NCI-H146 (cell line): ENCODE data around the gene GTPBP1.

Source experiments
- DNase-seq: peaks from one replicate; lab custom pipeline; 2025; lab: John Stamatoyannopoulos, UW

The GTPBP1 gene

DNA sequence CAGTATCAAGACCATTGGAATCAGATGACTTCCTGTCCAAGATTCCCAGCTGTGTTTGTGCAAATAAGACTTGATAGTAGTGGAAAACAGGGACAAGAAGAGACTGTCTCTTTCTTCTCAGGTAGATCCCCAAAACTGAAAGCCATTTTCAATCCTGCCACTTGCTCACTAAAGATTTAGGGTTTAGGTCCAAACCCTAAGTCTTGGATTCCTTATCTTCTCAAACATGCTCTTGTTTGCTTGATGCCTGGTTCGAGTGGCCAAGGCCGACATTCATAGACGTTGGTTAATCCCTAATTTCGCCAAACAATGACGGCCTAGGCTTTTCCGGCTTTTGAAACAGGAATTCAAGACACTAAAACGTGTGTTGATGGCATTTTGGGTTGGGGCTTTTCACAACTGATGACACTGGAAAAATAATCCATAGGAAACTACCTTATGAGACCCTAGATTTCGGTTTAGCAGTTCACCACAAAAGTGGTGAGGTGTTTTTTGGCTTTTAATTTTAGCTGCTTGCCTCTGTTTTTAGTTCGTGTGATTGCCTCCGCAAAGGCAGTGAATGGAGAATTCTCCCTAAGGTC, 1.0 kb upstream of the GTPBP1 start:
- DNase-seq = peak; percentile 16

DNA sequence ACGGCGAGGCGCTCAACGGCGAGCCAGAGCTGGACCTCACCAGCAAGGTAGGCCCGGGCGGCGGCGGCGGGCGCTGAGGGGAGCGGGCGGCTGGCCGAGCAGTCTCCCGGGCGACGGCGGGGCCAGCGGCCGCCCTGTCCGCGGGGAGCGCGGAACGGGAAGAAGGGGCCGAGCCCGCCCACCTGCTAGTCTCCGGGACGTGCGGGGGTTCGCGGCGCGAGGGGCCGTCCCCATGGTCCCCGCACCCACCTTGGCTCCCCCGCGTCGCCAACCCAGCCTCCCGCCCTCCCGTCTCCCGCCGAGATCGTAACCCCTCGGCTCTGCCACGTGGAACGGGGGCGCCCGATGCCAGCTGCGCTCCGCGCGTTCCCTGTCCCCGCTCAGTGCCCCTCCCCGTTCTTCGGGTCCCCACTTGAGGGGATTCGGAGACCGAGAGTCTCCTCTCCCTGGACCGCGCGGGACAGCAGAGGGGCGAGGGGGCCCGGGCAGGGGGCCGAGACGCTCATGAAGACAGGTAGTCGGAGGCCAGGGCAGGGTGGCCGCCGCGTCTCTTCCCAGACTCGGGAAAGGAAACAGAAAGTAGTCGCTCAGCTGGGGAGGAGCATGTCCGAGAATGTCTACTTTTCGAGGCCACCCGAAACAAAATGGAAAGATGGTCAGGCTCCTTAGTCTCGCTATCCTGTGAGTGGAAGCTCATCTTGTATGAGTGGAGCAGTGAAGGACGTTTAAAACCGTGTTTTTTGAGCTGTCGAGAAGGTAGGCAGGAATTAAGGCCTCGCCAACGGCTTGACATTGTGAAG, 557 bp downstream of the GTPBP1 start:
- peak; percentile 48 for DNase-seq

DNA sequence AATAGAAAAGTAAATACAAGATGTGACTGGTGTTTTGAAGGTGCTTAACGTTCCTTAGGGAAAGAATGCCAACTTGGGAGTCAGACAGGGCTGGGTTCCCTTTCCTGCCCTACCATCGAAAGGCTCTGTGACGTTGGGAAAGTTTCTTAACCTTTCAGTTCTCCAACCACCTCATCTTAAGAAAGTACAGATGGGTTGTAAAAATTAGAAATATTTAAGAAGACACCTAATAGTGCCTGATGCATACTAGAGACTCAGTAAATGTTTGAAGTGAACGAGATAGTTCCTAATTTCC, 1.1 kb downstream of the GTPBP1 start:
- no peak for DNase-seq

DNA sequence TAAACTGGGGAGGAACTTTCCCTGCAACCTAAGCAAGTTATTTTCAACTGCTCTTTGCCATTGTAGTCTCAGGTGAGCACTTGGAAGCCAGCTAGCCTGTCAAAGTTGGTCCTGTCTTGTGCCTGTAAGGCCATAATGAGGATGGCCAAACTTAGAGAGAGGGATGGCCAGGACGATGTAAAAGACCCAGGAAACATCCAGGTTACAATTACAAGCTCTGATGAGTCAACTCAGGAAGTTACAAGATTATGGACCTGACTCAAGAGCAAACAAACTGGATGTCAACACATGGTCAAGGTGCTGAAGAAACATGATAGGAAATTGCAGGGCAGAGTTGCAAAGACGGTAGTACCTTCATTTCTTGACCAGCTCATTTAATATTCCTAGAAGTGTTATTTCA, 1.6 kb downstream of the GTPBP1 start:
- DNase-seq = no peak

DNA sequence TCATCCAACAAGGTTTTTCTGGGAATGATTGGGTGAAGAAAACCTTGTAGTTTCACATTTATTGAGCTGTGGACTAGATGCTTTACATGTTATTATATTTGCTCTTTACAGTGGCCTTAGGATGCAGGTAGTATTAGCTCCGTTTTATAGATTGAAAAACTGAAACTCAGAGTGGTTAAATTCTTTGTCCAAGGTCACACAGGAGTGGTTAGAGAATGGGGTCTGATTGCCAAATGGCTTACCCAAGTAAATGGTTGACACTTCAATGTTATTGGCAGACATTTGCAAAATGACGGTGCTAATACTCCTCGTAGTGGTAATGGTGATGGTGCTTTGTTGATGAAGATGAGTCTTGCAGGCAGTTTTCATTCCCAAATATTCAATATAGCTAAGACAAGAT, 2.2 kb downstream of the GTPBP1 start:
- no peak for DNase-seq

DNA sequence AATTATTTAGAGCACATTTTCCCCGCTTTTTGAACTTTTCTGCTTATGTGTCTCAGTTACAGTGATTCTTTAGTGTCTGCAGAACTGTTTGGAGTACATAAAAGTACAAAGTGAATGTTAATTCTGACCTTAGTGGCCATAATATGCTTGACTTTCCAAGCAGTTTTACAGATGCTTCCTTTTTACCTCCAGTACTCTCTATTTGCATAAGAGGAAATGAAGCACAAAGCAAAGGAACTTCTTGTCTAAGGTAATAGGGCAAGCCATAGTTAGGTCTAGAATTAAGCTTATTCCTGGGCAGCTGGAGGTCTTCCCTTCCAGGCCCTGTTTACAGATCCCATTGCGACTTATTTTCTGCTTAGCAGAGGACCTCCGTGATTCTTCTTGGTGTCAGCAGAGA, 3.6 kb downstream of the GTPBP1 start:
- no peak for DNase-seq

DNA sequence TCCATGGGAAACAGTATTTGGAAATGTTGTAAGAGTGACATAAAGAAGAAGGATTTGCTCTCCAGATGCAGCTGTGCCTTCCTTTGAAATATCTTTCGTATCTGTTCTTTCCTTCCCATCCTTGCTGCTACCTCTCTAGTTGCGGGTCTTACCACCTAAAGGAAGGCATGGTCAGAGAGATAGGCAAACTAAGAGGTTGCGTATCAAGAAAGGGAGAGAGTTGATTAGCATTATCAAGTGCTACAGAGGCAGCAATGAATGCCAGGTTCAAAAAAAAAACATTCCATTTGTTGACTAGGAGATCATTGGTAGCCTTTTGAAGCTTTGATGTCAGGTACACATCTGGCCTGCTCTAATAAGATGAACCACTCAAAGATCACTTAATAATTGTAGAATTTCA, 4.6 kb downstream of the GTPBP1 start:
- DNase-seq = no peak

DNA sequence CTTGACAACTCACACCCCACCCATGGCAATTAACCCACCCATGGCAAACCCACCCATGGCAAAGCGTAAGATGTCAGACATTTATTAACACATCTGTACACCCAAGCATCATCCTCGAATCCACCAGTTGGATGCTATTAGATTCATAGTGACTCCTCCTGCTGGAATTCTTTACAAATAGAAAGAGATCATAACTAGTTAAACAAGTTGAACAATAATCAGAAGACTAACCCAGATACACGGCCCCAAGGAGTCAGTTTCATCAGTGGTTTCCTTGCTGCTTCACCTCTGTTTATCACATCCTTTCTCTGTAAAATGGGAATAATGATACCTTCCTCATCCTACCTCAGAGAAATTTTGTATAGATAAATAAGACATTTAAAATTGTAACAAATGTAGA, 5.1 kb downstream of the GTPBP1 start:
- DNase-seq = no peak

DNA sequence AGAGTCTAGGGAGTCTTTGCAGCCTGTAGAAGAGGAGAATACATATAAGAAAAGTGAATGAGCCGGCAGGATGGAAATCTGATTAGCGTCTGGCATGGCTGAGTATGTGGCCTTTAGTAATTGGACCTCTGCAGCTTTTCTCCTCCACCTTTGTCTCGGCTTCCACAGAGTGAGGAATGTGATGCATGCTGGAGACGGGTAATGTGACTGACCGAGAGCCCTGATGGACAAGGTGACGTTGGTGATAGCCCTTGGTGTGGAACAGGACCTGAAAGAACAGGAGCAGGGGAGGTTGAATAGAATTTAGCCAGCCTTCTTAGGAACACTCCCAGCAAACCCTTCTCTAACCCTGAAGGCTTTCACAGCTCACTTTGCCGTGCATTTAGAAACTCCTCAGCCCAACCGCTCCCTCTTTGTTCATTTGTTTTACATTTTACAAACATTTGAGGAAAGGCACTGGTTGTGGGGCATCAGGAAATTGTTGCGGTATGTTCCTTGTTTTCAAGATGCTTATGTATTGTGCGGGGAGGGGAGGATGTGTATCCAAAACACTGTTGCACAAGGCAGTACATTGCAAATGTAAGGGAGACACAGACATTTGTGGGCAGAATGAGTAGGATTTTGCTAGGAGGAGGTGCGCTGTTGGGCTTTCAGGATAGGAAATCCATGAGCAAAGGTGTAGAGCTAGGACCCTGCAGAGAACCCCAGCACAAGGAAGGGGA, 6.9 kb downstream of the GTPBP1 start:
- DNase-seq = no peak

DNA sequence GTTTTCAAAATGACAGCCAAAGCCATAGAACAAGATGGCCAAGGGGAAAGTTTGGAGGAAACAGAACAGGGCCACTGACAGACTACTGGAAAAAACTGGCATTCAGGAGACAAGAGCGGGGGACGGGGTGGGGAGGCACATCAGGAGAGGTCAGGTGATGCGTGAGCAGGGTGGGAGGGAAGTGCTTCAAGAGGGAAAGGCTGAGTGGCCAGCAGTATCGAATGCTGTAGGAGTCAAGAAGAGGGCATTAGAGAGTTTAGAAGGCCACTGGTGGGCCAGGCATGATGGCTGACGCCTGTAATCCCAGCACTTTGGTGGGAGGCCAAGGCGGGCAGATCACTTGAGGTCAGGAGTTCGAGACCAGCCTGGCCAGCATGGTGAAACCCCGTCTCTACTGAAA, 8.2 kb downstream of the GTPBP1 start:
- DNase-seq = no peak

DNA sequence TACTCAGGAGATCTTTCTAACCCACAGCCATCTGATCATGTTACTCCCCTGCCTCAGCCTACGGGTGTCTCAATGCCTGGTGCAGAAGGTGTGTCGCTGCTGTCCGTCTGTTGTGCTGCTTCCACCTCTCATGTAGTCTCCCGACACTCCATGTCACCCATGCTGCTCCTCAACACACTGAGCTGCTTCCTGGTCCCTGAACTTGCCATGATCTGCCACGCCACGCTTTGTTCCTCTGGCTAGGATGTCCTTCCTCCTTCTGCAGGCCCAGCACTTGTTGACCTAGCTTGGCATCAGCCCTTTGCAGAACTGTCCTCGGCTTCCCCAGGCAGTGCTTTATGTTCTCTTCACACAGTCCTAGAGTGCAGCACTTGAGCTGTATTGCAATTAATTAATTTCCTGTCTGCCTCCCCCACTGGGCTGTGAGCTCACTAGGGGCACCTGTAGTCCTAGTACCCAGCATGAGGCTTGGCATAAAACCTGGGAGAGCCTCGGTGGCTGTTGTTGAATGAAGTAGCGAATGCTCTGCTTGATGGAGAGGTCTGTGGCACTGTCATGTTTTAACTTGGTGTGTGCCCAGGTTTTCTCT, 9.5 kb downstream of the GTPBP1 start:
- DNase-seq = no peak

DNA sequence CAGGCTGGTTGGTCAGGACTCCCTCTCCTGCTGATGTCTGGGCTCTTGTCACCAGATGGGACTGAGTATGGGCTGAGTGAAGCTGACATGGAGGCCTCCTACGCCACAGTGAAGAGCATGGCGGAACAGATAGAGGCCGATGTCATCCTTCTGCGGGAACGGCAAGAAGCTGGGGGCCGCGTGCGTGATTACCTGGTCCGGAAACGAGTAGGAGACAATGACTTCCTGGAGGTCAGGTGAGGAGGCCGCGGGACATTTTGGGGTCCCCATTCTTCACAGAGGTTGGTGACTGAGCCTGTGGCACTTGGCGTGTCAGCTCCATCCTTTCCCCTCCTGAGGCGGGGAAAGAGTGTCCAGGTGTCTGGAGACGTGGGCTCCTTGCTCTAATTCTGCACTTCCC, 10.1 kb downstream of the GTPBP1 start:
- no peak for DNase-seq

DNA sequence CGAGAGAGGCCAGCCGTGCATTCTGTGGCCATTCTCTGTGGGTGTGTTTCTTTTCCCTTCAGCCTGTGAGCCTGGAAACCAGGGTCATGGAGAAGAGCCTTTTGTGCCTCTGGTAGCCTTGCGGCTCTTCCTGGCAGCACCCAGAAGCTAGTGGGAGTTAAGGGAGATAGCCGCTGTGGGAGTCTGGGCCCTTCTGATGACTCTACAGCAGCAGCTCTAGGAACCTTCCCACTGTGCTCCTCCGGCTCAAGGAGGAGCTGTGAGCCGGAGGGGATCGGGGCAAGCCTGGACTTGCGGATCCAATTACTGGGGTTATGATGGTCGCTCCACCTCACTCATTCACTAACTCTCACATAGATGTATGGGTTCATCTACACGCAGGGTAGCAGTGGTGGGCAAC, 10.5 kb downstream of the GTPBP1 start:
- no peak for DNase-seq

DNA sequence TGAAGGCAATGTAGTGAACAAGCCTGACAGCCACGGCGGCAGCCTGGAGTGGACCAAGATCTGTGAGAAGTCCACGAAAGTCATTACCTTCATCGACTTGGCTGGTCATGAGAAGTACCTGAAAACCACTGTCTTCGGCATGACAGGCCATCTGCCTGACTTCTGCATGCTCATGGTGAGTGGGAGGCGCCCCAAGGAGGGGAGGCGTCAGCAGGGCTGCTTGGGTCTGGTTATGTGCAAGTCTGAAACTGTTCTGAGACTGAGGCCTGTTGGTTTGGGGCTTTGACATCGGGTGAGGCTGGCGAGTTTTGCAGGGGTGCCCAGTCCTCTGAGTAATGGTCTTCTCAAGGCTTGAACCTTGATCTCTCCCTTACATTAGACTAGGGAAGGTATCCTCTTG, 11.1 kb downstream of the GTPBP1 start:
- DNase-seq = no peak

DNA sequence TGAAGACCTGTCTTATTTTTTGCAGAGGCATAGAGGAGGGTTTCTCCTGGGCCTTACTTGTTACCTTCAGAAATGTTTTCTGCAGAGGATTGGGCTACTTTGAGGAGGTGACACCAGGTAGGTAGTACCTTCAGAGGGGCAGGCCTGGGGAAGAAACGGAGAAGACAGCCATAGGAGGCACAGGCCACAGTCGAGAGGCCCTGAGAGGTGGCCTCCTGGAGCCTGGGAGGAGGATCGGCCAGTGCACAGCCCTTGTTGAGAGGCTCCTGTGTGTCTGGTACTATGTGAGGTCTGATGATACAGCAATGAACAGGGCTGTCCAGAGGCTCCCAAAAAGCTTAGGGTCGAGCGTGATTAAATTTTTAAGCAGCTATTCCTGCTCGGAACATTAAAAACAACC, 11.5 kb downstream of the GTPBP1 start:
- no peak for DNase-seq

DNA sequence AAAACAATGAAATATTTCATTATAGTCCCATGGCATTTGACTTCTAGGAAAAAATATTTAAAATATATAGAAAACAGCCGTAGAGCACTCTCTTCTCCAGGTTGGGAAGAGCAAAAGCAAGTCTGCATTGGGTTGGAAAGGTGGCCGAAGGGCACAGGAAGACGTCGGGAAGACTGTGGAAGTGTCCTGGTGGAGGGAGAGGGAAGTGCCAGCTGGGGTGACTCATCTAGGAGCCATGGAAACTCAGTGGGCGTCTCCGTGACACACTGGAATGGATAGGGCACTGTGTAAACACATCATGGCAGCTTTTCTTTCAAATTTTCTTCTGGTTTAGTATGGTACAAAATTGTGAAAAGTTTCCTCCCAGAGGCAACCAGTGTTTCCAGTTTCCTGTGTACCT, 12.7 kb downstream of the GTPBP1 start:
- DNase-seq = no peak

DNA sequence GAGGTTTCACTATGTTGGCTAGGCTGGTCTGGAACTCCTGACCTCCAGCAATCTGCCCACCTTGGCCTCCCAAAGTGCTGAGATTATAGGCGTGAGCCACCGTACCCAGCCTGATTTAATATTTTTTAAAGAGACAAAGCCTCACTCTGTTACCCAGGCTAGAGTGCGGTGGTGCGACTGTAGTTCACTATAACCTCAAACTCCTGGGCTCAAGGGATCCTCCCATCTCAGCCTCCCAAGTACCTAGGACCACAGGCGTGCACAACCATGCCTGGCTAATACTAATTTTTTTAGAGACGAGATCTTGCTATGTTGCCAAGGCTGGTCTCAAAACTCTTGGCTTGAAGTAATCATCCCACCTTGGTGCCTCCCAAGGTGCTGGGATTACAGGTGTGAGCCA, 13.5 kb downstream of the GTPBP1 start:
- DNase-seq = no peak

DNA sequence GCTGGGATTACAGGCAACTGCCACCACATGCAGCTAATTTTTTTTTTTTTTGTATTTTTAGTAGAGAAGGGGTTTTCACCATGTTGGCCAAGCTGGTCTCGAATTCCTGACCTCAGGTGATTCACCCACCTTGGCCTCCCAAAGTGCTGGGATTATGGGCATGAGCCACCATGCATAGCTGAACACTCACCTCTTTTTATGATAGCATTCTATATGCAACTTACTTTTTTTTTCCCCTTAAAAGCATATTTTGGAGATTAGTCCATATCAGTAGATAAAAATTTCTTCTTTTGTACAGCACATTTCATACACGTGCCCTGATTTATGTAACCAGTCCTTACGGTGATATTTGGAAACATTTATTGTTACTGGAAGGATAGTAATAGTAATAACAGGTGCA, 14.6 kb downstream of the GTPBP1 start:
- DNase-seq = no peak

DNA sequence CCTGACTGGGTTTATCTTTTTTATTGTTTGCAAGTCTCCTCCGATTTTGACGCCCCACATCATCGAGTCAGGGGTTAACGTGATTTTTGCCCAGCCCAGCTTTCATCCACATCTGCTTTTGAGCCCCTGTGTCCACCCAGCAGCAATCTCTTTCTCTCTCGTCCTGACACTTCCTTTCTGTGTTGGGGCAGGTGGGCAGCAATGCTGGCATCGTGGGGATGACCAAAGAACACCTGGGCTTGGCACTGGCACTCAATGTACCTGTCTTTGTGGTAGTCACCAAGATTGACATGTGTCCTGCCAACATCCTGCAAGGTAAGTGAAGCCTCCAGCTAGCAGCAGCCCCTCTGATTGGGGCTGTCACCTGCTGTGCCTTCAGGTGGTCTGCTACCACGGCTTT, 15.8 kb downstream of the GTPBP1 start:
- DNase-seq = no peak

DNA sequence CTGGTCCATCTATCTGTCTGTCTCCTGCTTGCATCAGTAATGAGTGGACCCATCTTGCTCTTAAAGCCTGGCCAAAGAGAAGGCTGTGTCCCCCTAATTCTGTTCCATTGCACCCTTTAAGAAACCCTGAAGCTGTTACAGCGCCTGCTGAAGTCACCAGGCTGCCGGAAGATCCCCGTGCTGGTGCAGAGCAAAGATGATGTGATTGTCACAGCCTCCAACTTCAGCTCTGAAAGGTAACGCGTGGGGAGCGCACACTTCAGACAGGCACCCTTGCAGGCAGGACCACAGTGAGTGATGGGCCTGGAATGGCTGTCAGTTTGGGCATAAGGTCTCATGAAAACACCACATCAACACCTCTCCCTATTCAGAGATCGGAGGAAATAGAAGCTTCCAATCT, 18.4 kb downstream of the GTPBP1 start:
- no peak for DNase-seq

DNA sequence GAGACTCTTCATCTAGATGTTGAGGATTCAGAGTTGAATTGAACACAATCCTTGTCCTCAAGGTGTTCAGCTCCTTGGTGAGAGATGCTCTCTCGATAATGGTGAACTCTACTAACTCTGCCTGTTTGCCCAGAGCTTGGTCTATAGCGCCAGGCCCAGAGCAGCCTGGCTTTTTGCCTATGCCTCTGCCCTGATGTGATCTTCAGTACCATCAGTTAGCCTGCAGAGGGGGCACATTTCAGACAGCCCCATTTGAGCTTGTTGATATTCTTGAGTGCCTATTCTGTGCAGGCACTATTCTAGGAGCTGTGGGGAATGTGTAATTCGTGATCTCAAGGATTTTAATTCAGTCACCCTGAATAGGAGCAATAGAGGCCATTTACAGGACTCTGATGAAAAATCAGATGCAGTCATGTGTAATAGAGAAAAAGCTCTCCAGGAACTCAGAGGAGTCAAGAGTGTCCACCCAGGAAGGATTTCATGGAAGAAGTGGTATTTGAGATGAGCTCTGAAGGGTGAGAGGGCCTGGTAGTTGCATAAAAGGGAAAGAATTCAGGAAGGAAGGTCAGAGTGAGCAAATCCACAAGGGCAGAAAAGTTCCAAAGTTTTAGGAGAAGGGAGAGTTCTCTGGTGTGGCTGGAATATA, 19.3 kb downstream of the GTPBP1 start:
- DNase-seq = no peak

DNA sequence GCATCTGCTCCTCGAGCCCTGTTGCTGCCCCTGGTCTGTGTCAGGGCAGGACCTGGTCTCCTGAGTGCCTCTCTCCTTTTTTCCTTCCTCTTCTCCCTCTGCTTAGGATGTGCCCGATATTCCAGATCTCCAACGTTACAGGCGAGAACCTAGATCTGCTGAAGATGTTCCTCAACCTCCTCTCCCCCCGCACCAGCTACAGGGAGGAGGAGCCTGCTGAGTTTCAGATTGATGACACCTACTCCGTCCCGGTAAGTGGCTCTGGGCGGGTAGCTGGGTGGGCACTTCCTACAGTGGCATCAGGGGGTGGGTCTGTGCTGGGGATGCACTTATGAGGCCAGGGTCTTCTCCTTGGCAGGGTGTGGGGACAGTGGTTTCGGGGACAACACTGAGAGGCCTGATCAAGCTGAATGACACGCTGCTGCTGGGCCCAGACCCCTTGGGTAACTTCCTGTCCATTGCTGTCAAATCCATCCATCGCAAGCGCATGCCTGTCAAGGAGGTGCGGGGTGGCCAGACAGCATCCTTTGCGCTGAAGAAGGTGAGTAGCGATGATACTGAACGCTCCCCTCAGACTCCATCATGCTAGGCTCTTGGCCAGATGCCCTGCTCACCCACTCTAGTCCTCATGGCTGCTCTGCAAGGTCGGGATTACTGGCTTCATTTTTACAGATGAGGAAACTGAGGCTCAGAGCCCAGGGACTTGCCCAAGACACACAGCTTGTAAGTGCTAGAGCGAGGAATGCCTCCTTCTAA, 20.3 kb downstream of the GTPBP1 start:
- no peak for DNase-seq
